ENCODE results near the gene DLG2.
"Not testable (repeated sequence)": the region's sequence is repeated elsewhere in the genome, so short reads cannot be mapped to it uniquely, and the experiment has no call there.

The DLG2 gene

GRCh38 chr11:83425137-83425466, 2202.0 kb downstream of the DLG2 start:
- H3K27ac ChIP-seq: no peak overlapping the region
- TF ChIP-seq CTCF (IDR thresholded peaks at IDR 0.05) (no peak), ZFX (IDR thresholded peaks at IDR 0.05; ENCODE audit: borderline replicate concordance) (no peak)

- no peak for TF ChIP-seq ZFX (IDR thresholded peaks at IDR 0.05; ENCODE audit: borderline replicate concordance)
- no peak for TF ChIP-seq CTCF (IDR thresholded peaks at IDR 0.05)
- no peak overlapping the region for H3K27ac ChIP-seq
These were observed 2202.6 kb downstream of the DLG2 start for GRCh38 chr11:83424376-83425136.

- H3K27ac ChIP-seq: not testable (repeated sequence)
These were observed 2204.5 kb downstream of the DLG2 start for GRCh38 chr11:83422641-83423040.

- TF ChIP-seq ZFX (IDR thresholded peaks at IDR 0.05; ENCODE audit: borderline replicate concordance) (no peak), CTCF (IDR thresholded peaks at IDR 0.05) (no peak)
These were observed 2216.3 kb downstream of the DLG2 start for GRCh38 chr11:83410605-83411565.

GRCh38 chr11:83409891-83410290, 2217.3 kb downstream of the DLG2 start:
- H3K27ac ChIP-seq: peak overlapping the region; percentile 98
- TF ChIP-seq ZFX (IDR thresholded peaks at IDR 0.05; ENCODE audit: borderline replicate concordance) (no peak), CTCF (IDR thresholded peaks at IDR 0.05) (no peak)

More at GRCh38 chr11:83410605-83411565, 2216.3 kb downstream of the DLG2 start:
- H3K27ac ChIP-seq: peak overlapping the region; percentile 98

- peak overlapping the region; percentile 98 for H3K27ac ChIP-seq
- TF ChIP-seq ZFX (IDR thresholded peaks at IDR 0.05; ENCODE audit: borderline replicate concordance): no peak
- TF ChIP-seq CTCF (IDR thresholded peaks at IDR 0.05): no peak
These were observed 2217.7 kb downstream of the DLG2 start for GRCh38 chr11:83409476-83409875.

- no peak for TF ChIP-seq ZFX (IDR thresholded peaks at IDR 0.05; ENCODE audit: borderline replicate concordance)
- no peak for TF ChIP-seq CTCF (IDR thresholded peaks at IDR 0.05)
- H3K27ac ChIP-seq: no peak overlapping the region
These were observed 2218.2 kb downstream of the DLG2 start for GRCh38 chr11:83408946-83409345.

Data from 22Rv1 (cell line).